Measurements from ENCODE around the gene BTNL2.

GRCh38 chr6:32415521-32416019, 8.6 kb upstream of the BTNL2 start:
- TF ChIP-seq ZNF274 (IDR thresholded peaks at IDR 0.05; ENCODE audit: low read depth, low read length) (no peak), SUZ12 (IDR thresholded peaks at IDR 0.05; ENCODE audit: extremely low read depth, insufficient read depth, insufficient read length) (no peak)
